H1 (cell line): ENCODE results near the gene EPHB6. TPM values are rescaled to one million over a fixed set of nuclear protein-coding genes. Genes with fewer than 3 reads are reported as not detected.

Source experiments
- CTCF ChIA-PET: fragments of 300-600 bp; sonication (Branson Sonifier 250); formaldehyde crosslinking; loops from one replicate; lab custom pipeline; 2021; ENCODE audit not compliant: partially characterized antibody; lab: Charles Lee
- POLR2A ChIA-PET: fragments of 300-600 bp; sonication (Branson Sonifier 250); formaldehyde crosslinking; loops from one replicate; lab custom pipeline; 2021; ENCODE audit warnings: inconsistent platforms; ENCODE audit not compliant: partially characterized antibody; lab: Charles Lee
- DNase-seq, 2 experiments: peaks; one replicate each; pipeline versions ENCODE4 v3.0.0 to v3.0.0-alpha.2; 2010 to 2022; ENCODE audit warnings: low spot score in 2 of 2, low read depth in 1 of 2, mixed read lengths in 1 of 2
- FAIRE-seq: peaks from 2 replicates; lab custom pipeline; 2011; peaks lifted over from hg19 to GRCh38; lab: Jason Lieb, UNC
- H2AFZ ChIP-seq: 2 replicates; pipeline ENCODE4 v1.8.1; 2012; ENCODE audit warnings: low read length, inconsistent platforms
- H2AK5ac ChIP-seq: 2 replicates; pipeline ENCODE4 v1.6.1; 2013; ENCODE audit warnings: low read depth, low read length
- H2BK120ac ChIP-seq: replicated peaks from 2 replicates; pipeline ENCODE3; 2013; ENCODE audit warnings: low read depth, low read length, inconsistent platforms
- H2BK12ac ChIP-seq: 2 replicates; pipeline ENCODE4 v1.6.1; 2013; ENCODE audit warnings: low read depth, low read length
- H2BK15ac ChIP-seq: 2 replicates; pipeline ENCODE4 v1.6.1; 2013; ENCODE audit warnings: low read length
- H2BK20ac ChIP-seq: 2 replicates; pipeline ENCODE4 v1.6.1; 2013; ENCODE audit warnings: low read length
- H2BK5ac ChIP-seq: 2 replicates; pipeline ENCODE4 v1.6.1; 2013; ENCODE audit warnings: low read depth, low read length
- H3K14ac ChIP-seq: 2 replicates; pipeline ENCODE4 v1.6.1; 2013; ENCODE audit warnings: inconsistent platforms; ENCODE audit not compliant: insufficient read length
- H3K18ac ChIP-seq: 2 replicates; pipeline ENCODE4 v1.6.1; 2013; ENCODE audit warnings: low read length; ENCODE audit errors: extremely low read depth
- H3K23ac ChIP-seq: 2 replicates; pipeline ENCODE4 v1.6.1; 2013; ENCODE audit warnings: inconsistent platforms; ENCODE audit not compliant: insufficient read length
- H3K23me2 ChIP-seq: 2 replicates; pipeline ENCODE4 v1.6.1; 2013; ENCODE audit warnings: low read depth, low read length
- H3K27ac ChIP-seq: 2 replicates; pipeline ENCODE4 v1.6.1; 2011; ENCODE audit warnings: low read depth, low read length, inconsistent platforms
- H3K27me3 ChIP-seq, 4 experiments: replicated peaks in 1 of 4; 1 replicate in 1 of 4; 2 replicates in 3 of 4; pipeline versions ENCODE4 v1.6.1 to v1.8.1; 2011 to 2013; ENCODE audit warnings: low read length in 3 of 4, mild to moderate bottlenecking in 3 of 4, inconsistent platforms in 2 of 4, mixed read lengths in 2 of 4, moderate library complexity in 1 of 4; ENCODE audit not compliant: control insufficient read depth in 3 of 4, insufficient read depth in 3 of 4; ENCODE audit errors: extremely low read depth in 1 of 4
- H3K36me3 ChIP-seq, 4 experiments: 2 replicates each; pipeline versions ENCODE4 v1.6.1 to v1.8.1; 2011 to 2013; ENCODE audit warnings: mild to moderate bottlenecking in 4 of 4, low read length in 3 of 4, moderate library complexity in 2 of 4, control low read depth in 1 of 4, inconsistent platforms in 1 of 4; ENCODE audit not compliant: insufficient read depth in 4 of 4, control insufficient read depth in 2 of 4
- H3K4ac ChIP-seq: replicated peaks from 2 replicates; pipeline ENCODE3; 2013; ENCODE audit warnings: low read length, low read depth, mixed read lengths, inconsistent platforms; ENCODE audit not compliant: insufficient read length
- H3K4me1 ChIP-seq, 4 experiments: replicated peaks in 1 of 4; 1 replicate in 1 of 4; 2 replicates in 3 of 4; pipeline versions ENCODE4 v1.6.1 to v1.8.1; 2011 to 2013; ENCODE audit warnings: low read length in 3 of 4, inconsistent platforms in 2 of 4, mixed read lengths in 1 of 4; ENCODE audit not compliant: insufficient read depth in 4 of 4, control insufficient read depth in 3 of 4
- H3K4me2 ChIP-seq, 2 experiments: 2 replicates each; pipeline versions ENCODE4 v1.6.1 to v1.8.1; 2011 to 2013; ENCODE audit warnings: low read depth in 2 of 2, low read length in 2 of 2, control low read depth in 1 of 2, inconsistent platforms in 1 of 2, mild to moderate bottlenecking in 1 of 2; ENCODE audit not compliant: insufficient read depth in 1 of 2
- H3K4me3 ChIP-seq, 4 experiments: fragments of 200-600, 300-600 bp in 1 of 4; sonication (generic), shearing (Covaris generic), sonication (Bioruptor Twin) in 1 of 4; 2 replicates each; pipeline versions ENCODE4 v1.5.1 to v1.8.1; 2011 to 2016; ENCODE audit warnings: low read length in 4 of 4, low read depth in 3 of 4, control low read depth in 2 of 4, inconsistent platforms in 2 of 4, mild to moderate bottlenecking in 2 of 4, mixed read lengths in 1 of 4, moderate library complexity in 1 of 4; ENCODE audit not compliant: insufficient read depth in 2 of 4; ENCODE audit errors: extremely low read depth in 1 of 4
- H3K56ac ChIP-seq: replicated peaks from 2 replicates; pipeline ENCODE3; 2013; ENCODE audit warnings: low read depth, mild to moderate bottlenecking, mixed read lengths, low read length, inconsistent platforms; ENCODE audit not compliant: insufficient read length
- H3K79me1 ChIP-seq: 2 replicates; pipeline ENCODE4 v1.6.1; 2013; ENCODE audit warnings: low read depth, low read length, control low read depth
- H3K79me2 ChIP-seq, 2 experiments: 2 replicates each; pipeline versions ENCODE4 v1.6.1 to v1.8.1; 2012 to 2013; ENCODE audit warnings: low read length in 2 of 2, mild to moderate bottlenecking in 2 of 2, inconsistent platforms in 1 of 2; ENCODE audit not compliant: insufficient read depth in 2 of 2, control insufficient read depth in 1 of 2
- H3K9ac ChIP-seq, 4 experiments: replicated peaks in 1 of 4; 1 replicate in 1 of 4; 2 replicates in 3 of 4; pipeline versions ENCODE4 v1.6.1 to v1.8.1; 2011 to 2013; ENCODE audit warnings: low read depth in 3 of 4, low read length in 3 of 4, control low read depth in 2 of 4, mild to moderate bottlenecking in 2 of 4, moderate library complexity in 2 of 4, inconsistent platforms in 1 of 4; ENCODE audit errors: extremely low read depth in 1 of 4
- H3K9me3 ChIP-seq, 2 experiments: 2 replicates each; pipeline versions ENCODE4 v1.6.1 to v1.8.1; 2012 to 2013; ENCODE audit warnings: mild to moderate bottlenecking in 2 of 2, moderate library complexity in 2 of 2, control low read depth in 1 of 2, inconsistent platforms in 1 of 2, low read depth in 1 of 2, low read length in 1 of 2, mixed read lengths in 1 of 2; ENCODE audit not compliant: insufficient read depth in 2 of 2
- H4K20me1 ChIP-seq, 2 experiments: replicated peaks in 1 of 2; 2 replicates each; pipeline versions ENCODE3 to v1.8.1; 2011 to 2013; ENCODE audit warnings: inconsistent platforms in 2 of 2, low read length in 2 of 2, mild to moderate bottlenecking in 1 of 2; ENCODE audit not compliant: insufficient read depth in 2 of 2, control insufficient read depth in 1 of 2
- H4K5ac ChIP-seq: 2 replicates; pipeline ENCODE4 v1.6.1; 2013; ENCODE audit warnings: low read length, low read depth, mixed read lengths, inconsistent platforms; ENCODE audit not compliant: insufficient read length
- H4K8ac ChIP-seq: 2 replicates; pipeline ENCODE4 v1.8.0; 2013; ENCODE audit warnings: mild to moderate bottlenecking, moderate library complexity, low read length, inconsistent platforms; ENCODE audit not compliant: insufficient read depth; ENCODE audit errors: extremely low read depth
- H4K91ac ChIP-seq: replicated peaks from 2 replicates; pipeline ENCODE3; 2013; ENCODE audit warnings: low read length, mixed read lengths, inconsistent platforms; ENCODE audit not compliant: insufficient read length
- BACH1 ChIP-seq: IDR thresholded peaks from 2 replicates; pipeline ENCODE4 v1.6.1; 2012; ENCODE audit warnings: low read length, improper control_type of control experiment
- CEBPB ChIP-seq: IDR thresholded peaks from 2 replicates; pipeline ENCODE4 v1.6.1; 2012; ENCODE audit warnings: low read depth, low read length
- RBBP5 ChIP-seq: IDR thresholded peaks from 2 replicates; pipeline ENCODE4 v1.7.1; 2012; ENCODE audit warnings: low read depth, mild to moderate bottlenecking, inconsistent platforms, low read length, moderate library complexity, borderline replicate concordance
- SAP30 ChIP-seq: fragments of 300-600 bp; sonication (generic); IDR thresholded peaks from 2 replicates; pipeline ENCODE4 v1.7.1; 2012; ENCODE audit warnings: low read length, moderate library complexity, mild to moderate bottlenecking, inconsistent platforms; ENCODE audit not compliant: insufficient read depth, insufficient replicate concordance
- SIX5 ChIP-seq: IDR thresholded peaks from 2 replicates; pipeline ENCODE4 v1.6.1; 2011; ENCODE audit warnings: mild to moderate bottlenecking, low read depth, low read length
- TEAD4 ChIP-seq: IDR thresholded peaks from 2 replicates; pipeline ENCODE4 v1.6.1; 2012; ENCODE audit warnings: low read depth, low read length, inconsistent platforms, mixed read lengths
- ZNF274 ChIP-seq: IDR thresholded peaks from 2 replicates; pipeline ENCODE4 v1.7.0; 2012; ENCODE audit warnings: low read length, borderline replicate concordance; ENCODE audit errors: extremely low read depth
- WGBS, 2 experiments: shearing (Covaris generic) in 1 of 2; methylation state at CpG; one replicate each; pipeline versions ENCODE4 v1.1.6 to v1.1.7; 2013 to 2015; ENCODE audit warnings: low lambda C conversion rate in 2 of 2, mixed read lengths in 2 of 2, inconsistent platforms in 1 of 2, low coverage in 1 of 2, missing lambda C conversion rate in 1 of 2; ENCODE audit not compliant: insufficient replicate concordance in 2 of 2, insufficient coverage in 1 of 2, insufficient read length in 1 of 2; ENCODE audit errors: extremely low coverage in 1 of 2, missing lambda C conversion rate in 1 of 2; 5-methylcytosine and 5-hydroxymethylcytosine counted together
- polyA plus RNA-seq, 7 experiments: library from polyadenylated mRNA; depleted of rRNA in 3 of 7; stranded (reverse) in 5 of 7; unstranded in 2 of 7; fragments of >200 nt in 5 of 7; fragments of 200-250 nt in 2 of 7; gene quantifications; 1 replicate in 5 of 7; 2 replicates in 1 of 7; 4 replicates in 1 of 7; pipeline versions ENCODE4 v1.2.1 to v1.2.3, GENCODE V29; 2011 to 2013; ENCODE audit warnings: missing spikeins in 2 of 7, mixed read lengths in 2 of 7
- total RNA-seq: library from RNA; stranded (reverse); fragmentation: NEBNext Ultra II Directional; extraction: Animal tissue kit (Norgen Biotek cat#: 25700); gene quantifications from 2 replicates; pipeline ENCODE4 v1.2.1, GENCODE V29; 2021
- TF ChIP-seq, protein P1 (sequence below): IDR thresholded peaks from 2 replicates; pipeline ENCODE4 v1.6.1; 2011; ENCODE audit warnings: low read length, improper control_type of control experiment

EPHB6 gene
- total and polyA plus RNA-seq, 2 of the 8 experiments (the other 6 are each of a cell fraction or from before 2014, with no cell fraction given), result 19.7 TPM

DNA sequence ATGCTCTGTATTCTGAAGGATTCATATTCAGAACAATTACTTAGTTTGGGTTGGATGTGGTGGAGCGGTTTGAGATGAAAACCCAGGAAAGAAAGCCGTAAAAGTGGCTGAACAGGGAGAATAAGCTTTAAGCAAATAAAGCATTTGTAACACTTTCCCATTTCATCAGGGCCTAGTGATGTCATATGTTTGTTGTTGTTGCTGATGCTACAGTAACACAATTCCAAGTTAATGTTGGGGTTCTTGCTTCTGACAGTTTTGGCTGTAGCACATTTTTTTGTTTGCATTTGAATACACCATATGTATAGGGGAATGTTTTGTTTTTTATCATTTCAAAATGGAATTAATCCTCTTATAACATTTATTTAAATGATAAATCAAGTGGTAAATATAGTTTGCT lies 40.4 kb upstream of the EPHB6 start:
- no peaks in the 10 kb centered on the region for H3K27me3 ChIP-seq
- peaks cover 10 to 22% (median 17%) of the 10 kb centered on the region in 4 experiments for H3K4me1 ChIP-seq
- H2BK20ac ChIP-seq, result no peak overlapping the region
- no peak overlapping the region for H3K4ac ChIP-seq
- FAIRE-seq (no peak), DNase-seq (no peak)
- H3K4me2 ChIP-seq, result peak overlapping the region in 1 of 2 experiments; percentile 53; a peak in 1 of 4 replicates
- H3K9ac ChIP-seq, result no peak overlapping the region
- no peak overlapping the region for H2AK5ac ChIP-seq
- POLR2A ChIA-PET, result interaction anchor here (1.1 to 2.4 kb wide), 2 partner anchors 16 to 18 kb away, joined by 4 to 18 read pairs; no protein-coding TSS in a partner anchor
- H3K27ac ChIP-seq, result no peak overlapping the region
- H3K36me3 ChIP-seq, result no peaks in the 10 kb centered on the region; a peak in 1 of 8 replicates
- H3K9me3 ChIP-seq, result no peaks in the 10 kb centered on the region
- 82% methylated on average over 2 of the region's 2 CpGs; no CpG with 5 or more reads in 1 of the 2 experiments for WGBS, 2 experiments
- peak overlapping the region; percentile 89 for H2BK12ac ChIP-seq
- H3K23me2 ChIP-seq, result no peaks in the 10 kb centered on the region
- no peak overlapping the region for H3K4me3 ChIP-seq
- no peak overlapping the region for H2AFZ ChIP-seq
- no peak overlapping the region for H4K91ac ChIP-seq
- H3K79me1 ChIP-seq, result no peaks in the 10 kb centered on the region
- H4K5ac ChIP-seq, result no peak overlapping the region
- H2BK120ac ChIP-seq, result no peak overlapping the region
- H3K18ac ChIP-seq, result no peak overlapping the region
- H2BK5ac ChIP-seq, result no peak overlapping the region
- no peak overlapping the region for H3K56ac ChIP-seq
- H3K79me2 ChIP-seq, result no peaks in the 10 kb centered on the region
- H4K8ac ChIP-seq, result no peak overlapping the region
- H3K14ac ChIP-seq, result no peak overlapping the region
- CTCF ChIA-PET, result interaction anchor here (0.8 to 18.9 kb wide), 19 partner anchors 14 to 513 kb away, joined by 3 to 430 read pairs (median 4); partner anchors contain the start of gene PRSS2
- no peak overlapping the region for H2BK15ac ChIP-seq
- H3K23ac ChIP-seq, result no peak overlapping the region
- H4K20me1 ChIP-seq, result no peaks in the 10 kb centered on the region
- TF ChIP-seq, protein P1, sequence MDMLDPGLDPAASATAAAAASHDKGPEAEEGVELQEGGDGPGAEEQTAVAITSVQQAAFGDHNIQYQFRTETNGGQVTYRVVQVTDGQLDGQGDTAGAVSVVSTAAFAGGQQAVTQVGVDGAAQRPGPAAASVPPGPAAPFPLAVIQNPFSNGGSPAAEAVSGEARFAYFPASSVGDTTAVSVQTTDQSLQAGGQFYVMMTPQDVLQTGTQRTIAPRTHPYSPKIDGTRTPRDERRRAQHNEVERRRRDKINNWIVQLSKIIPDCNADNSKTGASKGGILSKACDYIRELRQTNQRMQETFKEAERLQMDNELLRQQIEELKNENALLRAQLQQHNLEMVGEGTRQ, result no peak
- no peak for TF ChIP-seq TEAD4
- no peak for TF ChIP-seq CEBPB
- no peak for TF ChIP-seq SAP30
- no peak for TF ChIP-seq BACH1
- TF ChIP-seq RBBP5, result no peak
- no peak for TF ChIP-seq ZNF274
- TF ChIP-seq SIX5, result no peak
